HEK293T (cell line): Measurements from ENCODE around the gene GUCY1A1.

ENCODE experiments used
- BHLHE40 ChIP-seq: fragments of 450-650 bp; IDR thresholded peaks from 2 replicates; pipeline ENCODE4 v1.6.1; 2016; ENCODE audit warnings: mild to moderate bottlenecking, moderate library complexity, borderline replicate concordance
- CTBP1 ChIP-seq: fragments of 450-650 bp; IDR thresholded peaks from 2 replicates; pipeline ENCODE4 v1.6.1; 2016; ENCODE audit warnings: borderline replicate concordance
- ELF4 ChIP-seq: fragments of 450-650 bp; IDR thresholded peaks from 2 replicates; pipeline ENCODE4 v1.6.1; 2017; ENCODE audit warnings: antibody characterized with exemption
- FOXA1 ChIP-seq: fragments of 450-650 bp; IDR thresholded peaks from 2 replicates; pipeline ENCODE4 v1.6.1; 2016; ENCODE audit warnings: mild to moderate bottlenecking
- FOXK2 ChIP-seq: fragments of 450-650 bp; IDR thresholded peaks from 2 replicates; pipeline ENCODE4 v1.6.1; 2016; ENCODE audit warnings: mild to moderate bottlenecking
- FOXM1 ChIP-seq: fragments of 450-650 bp; IDR thresholded peaks from 2 replicates; pipeline ENCODE4 v1.6.1; 2017; ENCODE audit warnings: mild to moderate bottlenecking, borderline replicate concordance
- TF ChIP-seq, protein P1 (sequence below): fragments of 450-650 bp; IDR thresholded peaks from 2 replicates; pipeline ENCODE4 v1.6.1; 2016

GRCh38 chr4:155659176-155659575 is 7.5 kb upstream of the GUCY1A1 start:
- TF ChIP-seq, protein P1, sequence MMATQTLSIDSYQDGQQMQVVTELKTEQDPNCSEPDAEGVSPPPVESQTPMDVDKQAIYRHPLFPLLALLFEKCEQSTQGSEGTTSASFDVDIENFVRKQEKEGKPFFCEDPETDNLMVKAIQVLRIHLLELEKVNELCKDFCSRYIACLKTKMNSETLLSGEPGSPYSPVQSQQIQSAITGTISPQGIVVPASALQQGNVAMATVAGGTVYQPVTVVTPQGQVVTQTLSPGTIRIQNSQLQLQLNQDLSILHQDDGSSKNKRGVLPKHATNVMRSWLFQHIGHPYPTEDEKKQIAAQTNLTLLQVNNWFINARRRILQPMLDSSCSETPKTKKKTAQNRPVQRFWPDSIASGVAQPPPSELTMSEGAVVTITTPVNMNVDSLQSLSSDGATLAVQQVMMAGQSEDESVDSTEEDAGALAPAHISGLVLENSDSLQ = no peak
- TF ChIP-seq ELF4 (no peak), BHLHE40 (no peak), FOXM1 (no peak), FOXK2 (no peak), FOXA1 (no peak), CTBP1 (no peak)
